ENCODE data around the gene ZNF750.

Gene ZNF750

GRCh38 chr17:82794781-82795482 is 44.9 kb downstream of the ZNF750 start (continued):
- TF ChIP-seq, protein P1, sequence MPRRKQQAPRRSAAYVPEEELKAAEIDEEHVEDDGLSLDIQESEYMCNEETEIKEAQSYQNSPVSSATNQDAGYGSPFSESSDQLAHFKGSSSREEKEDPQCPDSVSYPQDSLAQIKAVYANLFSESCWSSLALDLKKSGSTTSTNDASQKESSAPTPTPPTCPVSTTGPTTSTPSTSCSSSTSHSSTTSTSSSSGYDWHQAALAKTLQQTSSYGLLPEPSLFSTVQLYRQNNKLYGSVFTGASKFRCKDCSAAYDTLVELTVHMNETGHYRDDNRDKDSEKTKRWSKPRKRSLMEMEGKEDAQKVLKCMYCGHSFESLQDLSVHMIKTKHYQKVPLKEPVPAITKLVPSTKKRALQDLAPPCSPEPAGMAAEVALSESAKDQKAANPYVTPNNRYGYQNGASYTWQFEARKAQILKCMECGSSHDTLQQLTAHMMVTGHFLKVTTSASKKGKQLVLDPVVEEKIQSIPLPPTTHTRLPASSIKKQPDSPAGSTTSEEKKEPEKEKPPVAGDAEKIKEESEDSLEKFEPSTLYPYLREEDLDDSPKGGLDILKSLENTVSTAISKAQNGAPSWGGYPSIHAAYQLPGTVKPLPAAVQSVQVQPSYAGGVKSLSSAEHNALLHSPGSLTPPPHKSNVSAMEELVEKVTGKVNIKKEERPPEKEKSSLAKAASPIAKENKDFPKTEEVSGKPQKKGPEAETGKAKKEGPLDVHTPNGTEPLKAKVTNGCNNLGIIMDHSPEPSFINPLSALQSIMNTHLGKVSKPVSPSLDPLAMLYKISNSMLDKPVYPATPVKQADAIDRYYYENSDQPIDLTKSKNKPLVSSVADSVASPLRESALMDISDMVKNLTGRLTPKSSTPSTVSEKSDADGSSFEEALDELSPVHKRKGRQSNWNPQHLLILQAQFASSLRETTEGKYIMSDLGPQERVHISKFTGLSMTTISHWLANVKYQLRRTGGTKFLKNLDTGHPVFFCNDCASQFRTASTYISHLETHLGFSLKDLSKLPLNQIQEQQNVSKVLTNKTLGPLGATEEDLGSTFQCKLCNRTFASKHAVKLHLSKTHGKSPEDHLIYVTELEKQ (tag by site-specific recombination; IDR thresholded peaks at IDR 0.05; ENCODE audit: borderline replicate concordance) = no peak
- TF ChIP-seq ZNF16 (tag by site-specific recombination; IDR thresholded peaks at IDR 0.05; ENCODE audit: low read depth) = no peak
- no peak for TF ChIP-seq ZNF26 (tag by site-specific recombination; IDR thresholded peaks at IDR 0.05)
- peak; percentile 55 for TF ChIP-seq SCRT2 (tag by site-specific recombination; IDR thresholded peaks at IDR 0.05)
- no peak for TF ChIP-seq ZNF211 (tag by site-specific recombination; IDR thresholded peaks at IDR 0.05; ENCODE audit: low read depth)
- no peak for TF ChIP-seq ZNF266 (tag by site-specific recombination; IDR thresholded peaks at IDR 0.05; ENCODE audit: low read depth)

- no peak overlapping the region for H3K4me3 ChIP-seq (ENCODE audit: low read depth, low read length)
- ChIA-PET CTCF (interaction anchor here (1.2 kb wide), 1 partner anchor 13 kb away, joined by 4 read pairs; no protein-coding TSS in a partner anchor), POLR2A (no interaction called here)
- no peak overlapping the region for H3K27ac ChIP-seq (ENCODE audit: extremely low read depth, low read depth, low read length)
- no peaks in the 10 kb centered on the region for H3K9me3 ChIP-seq (ENCODE audit: control insufficient read depth, insufficient read depth, low read depth, low read length)
- H3K4me1 ChIP-seq (ENCODE audit: control insufficient read depth, insufficient read depth, low read length) = no peaks in the 10 kb centered on the region
- no peak for TF ChIP-seq ZNF621 (tag by site-specific recombination; IDR thresholded peaks at IDR 0.05)
- peak; percentile 9; the same call in 1 of the 2 replicates for TF ChIP-seq ZIC2 (tag by site-specific recombination; IDR thresholded peaks at IDR 0.05)
- peaks cover 9 to 19% of the 10 kb centered on the region in 2 experiments; a peak in 2 of 3 replicates for H3K36me3 ChIP-seq (ENCODE audit: control insufficient read depth in 2 of 2, insufficient read depth in 1 of 2, low read length in 2 of 2)
Measured at GRCh38 chr17:82793974-82794630, 45.7 kb downstream of the ZNF750 start.

GRCh38 chr17:82791532-82791931 is 48.3 kb downstream of the ZNF750 start:
- CTCF ChIA-PET = interaction anchor here (0.6 to 1.6 kb wide), 4 partner anchors 10 to 241 kb away, joined by 3 to 8 read pairs (median 4); no protein-coding TSS in a partner anchor
- H3K4me1 ChIP-seq (ENCODE audit: control insufficient read depth, insufficient read depth, low read length) = no peaks in the 10 kb centered on the region
- no peak overlapping the region for H3K4me3 ChIP-seq (ENCODE audit: low read depth, low read length)
- H3K9me3 ChIP-seq (ENCODE audit: control insufficient read depth, insufficient read depth, low read depth, low read length) = no peaks in the 10 kb centered on the region
- H3K36me3 ChIP-seq (ENCODE audit: control insufficient read depth in 2 of 2, insufficient read depth in 1 of 2, low read length in 2 of 2) = peaks cover 0 to 14% of the 10 kb centered on the region in 2 experiments; a peak in 2 of 3 replicates
- POLR2A ChIA-PET = no interaction called here
- H3K27ac ChIP-seq (ENCODE audit: extremely low read depth, low read depth, low read length) = no peak overlapping the region
- TF ChIP-seq TCF7L2 (IDR thresholded peaks at IDR 0.05; ENCODE audit: borderline replicate concordance, low read depth, low read length) (no peak), ZNF624 (tag by site-specific recombination; IDR thresholded peaks at IDR 0.05) (no peak), SP2 (tag by site-specific recombination; IDR thresholded peaks at IDR 0.05) (no peak), MZF1 (tag by site-specific recombination; IDR thresholded peaks at IDR 0.05; ENCODE audit: borderline replicate concordance) (no peak), ZNF610 (tag by site-specific recombination; IDR thresholded peaks at IDR 0.05; ENCODE audit: borderline replicate concordance) (no peak), ZNF391 (tag by site-specific recombination; IDR thresholded peaks at IDR 0.05; ENCODE audit: borderline replicate concordance, low read depth) (no peak), WT1 (tag by site-specific recombination; IDR thresholded peaks at IDR 0.05) (no peak), ZNF747 (tag by site-specific recombination; IDR thresholded peaks at IDR 0.05) (no peak), ZNF660 (tag by site-specific recombination; IDR thresholded peaks at IDR 0.05) (no peak), ZBTB20 (tag by site-specific recombination; IDR thresholded peaks at IDR 0.05) (no peak), ZNF707 (tag by site-specific recombination; IDR thresholded peaks at IDR 0.05) (no peak), SCRT1 (tag by site-specific recombination; IDR thresholded peaks at IDR 0.05; ENCODE audit: borderline replicate concordance) (no peak)
- TF ChIP-seq, protein P2, sequence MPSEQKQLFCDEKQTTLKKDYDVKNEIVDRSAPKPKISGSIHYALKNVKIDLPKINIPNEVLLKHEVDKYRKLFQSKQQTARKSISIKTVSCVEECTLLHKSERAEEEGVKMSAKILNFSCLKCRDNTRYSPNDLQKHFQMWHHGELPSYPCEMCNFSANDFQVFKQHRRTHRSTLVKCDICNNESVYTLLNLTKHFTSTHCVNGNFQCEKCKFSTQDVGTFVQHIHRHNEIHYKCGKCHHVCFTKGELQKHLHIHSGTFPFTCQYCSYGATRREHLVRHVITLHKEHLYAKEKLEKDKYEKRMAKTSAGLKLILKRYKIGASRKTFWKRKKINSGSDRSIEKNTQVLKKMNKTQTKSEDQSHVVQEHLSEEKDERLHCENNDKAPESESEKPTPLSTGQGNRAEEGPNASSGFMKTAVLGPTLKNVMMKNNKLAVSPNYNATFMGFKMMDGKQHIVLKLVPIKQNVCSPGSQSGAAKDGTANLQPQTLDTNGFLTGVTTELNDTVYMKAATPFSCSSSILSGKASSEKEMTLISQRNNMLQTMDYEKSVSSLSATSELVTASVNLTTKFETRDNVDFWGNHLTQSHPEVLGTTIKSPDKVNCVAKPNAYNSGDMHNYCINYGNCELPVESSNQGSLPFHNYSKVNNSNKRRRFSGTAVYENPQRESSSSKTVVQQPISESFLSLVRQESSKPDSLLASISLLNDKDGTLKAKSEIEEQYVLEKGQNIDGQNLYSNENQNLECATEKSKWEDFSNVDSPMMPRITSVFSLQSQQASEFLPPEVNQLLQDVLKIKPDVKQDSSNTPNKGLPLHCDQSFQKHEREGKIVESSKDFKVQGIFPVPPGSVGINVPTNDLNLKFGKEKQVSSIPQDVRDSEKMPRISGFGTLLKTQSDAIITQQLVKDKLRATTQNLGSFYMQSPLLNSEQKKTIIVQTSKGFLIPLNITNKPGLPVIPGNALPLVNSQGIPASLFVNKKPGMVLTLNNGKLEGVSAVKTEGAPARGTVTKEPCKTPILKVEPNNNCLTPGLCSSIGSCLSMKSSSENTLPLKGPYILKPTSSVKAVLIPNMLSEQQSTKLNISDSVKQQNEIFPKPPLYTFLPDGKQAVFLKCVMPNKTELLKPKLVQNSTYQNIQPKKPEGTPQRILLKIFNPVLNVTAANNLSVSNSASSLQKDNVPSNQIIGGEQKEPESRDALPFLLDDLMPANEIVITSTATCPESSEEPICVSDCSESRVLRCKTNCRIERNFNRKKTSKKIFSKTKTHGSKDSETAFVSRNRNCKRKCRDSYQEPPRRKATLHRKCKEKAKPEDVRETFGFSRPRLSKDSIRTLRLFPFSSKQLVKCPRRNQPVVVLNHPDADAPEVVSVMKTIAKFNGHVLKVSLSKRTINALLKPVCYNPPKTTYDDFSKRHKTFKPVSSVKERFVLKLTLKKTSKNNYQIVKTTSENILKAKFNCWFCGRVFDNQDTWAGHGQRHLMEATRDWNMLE (tag by site-specific recombination; conservative IDR thresholded peaks at IDR 0.05; ENCODE audit: low read depth) = no peak

Data from HEK293 (cell line).